Endothelial cell of umbilical vein (primary cell): ENCODE measurements around the gene UBE2L6.

ENCODE experiments used
- MYC ChIP-seq: IDR thresholded peaks from one replicate; pipeline ENCODE4 v1.6.1; 2011; ENCODE audit warnings: mild to moderate bottlenecking, low read depth, low read length
- POLR2A ChIP-seq: IDR thresholded peaks from 2 replicates; pipeline ENCODE4 v1.6.1; 2012; ENCODE audit warnings: low read depth, mild to moderate bottlenecking, control low read depth, low read length
- TF ChIP-seq, protein P1 (sequence below), 2 donors: IDR thresholded peaks; 1 replicate in 1 of 2; 2 replicates in 1 of 2; pipeline ENCODE4 v1.5.1; 2011; ENCODE audit warnings: low read length in 2 of 2, mild to moderate bottlenecking in 2 of 2, moderate library complexity in 2 of 2, control low read depth in 1 of 2, inconsistent platforms in 1 of 2, low read depth in 1 of 2; ENCODE audit not compliant: insufficient read depth in 1 of 2; ENCODE audit errors: extremely low read depth in 1 of 2

- TF ChIP-seq, protein P1, sequence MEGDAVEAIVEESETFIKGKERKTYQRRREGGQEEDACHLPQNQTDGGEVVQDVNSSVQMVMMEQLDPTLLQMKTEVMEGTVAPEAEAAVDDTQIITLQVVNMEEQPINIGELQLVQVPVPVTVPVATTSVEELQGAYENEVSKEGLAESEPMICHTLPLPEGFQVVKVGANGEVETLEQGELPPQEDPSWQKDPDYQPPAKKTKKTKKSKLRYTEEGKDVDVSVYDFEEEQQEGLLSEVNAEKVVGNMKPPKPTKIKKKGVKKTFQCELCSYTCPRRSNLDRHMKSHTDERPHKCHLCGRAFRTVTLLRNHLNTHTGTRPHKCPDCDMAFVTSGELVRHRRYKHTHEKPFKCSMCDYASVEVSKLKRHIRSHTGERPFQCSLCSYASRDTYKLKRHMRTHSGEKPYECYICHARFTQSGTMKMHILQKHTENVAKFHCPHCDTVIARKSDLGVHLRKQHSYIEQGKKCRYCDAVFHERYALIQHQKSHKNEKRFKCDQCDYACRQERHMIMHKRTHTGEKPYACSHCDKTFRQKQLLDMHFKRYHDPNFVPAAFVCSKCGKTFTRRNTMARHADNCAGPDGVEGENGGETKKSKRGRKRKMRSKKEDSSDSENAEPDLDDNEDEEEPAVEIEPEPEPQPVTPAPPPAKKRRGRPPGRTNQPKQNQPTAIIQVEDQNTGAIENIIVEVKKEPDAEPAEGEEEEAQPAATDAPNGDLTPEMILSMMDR (IDR thresholded peaks at IDR 0.05; ENCODE audit: extremely low read depth in 1 of 2, insufficient read depth in 1 of 2, low read depth in 1 of 2, low read length in 2 of 2), result no peak
- no peak for TF ChIP-seq MYC
- TF ChIP-seq POLR2A, result no peak
Measured at GRCh38 chr11:57536947-57537619, 30.4 kb downstream of the UBE2L6 start, which contains the start of gene SMTNL1.
